HepG2 (cell line): Measurements from ENCODE around the gene CMTM8. TPM values are rescaled to one million over a fixed set of nuclear protein-coding genes. Genes with fewer than 3 reads are reported as not detected.

ENCODE experiments used
- ATAC-seq: fragments of 200-7000 bp; cut with Tn5 transposase; 3 replicates; pipeline ENCODE4 v1.9.1; 2020; ENCODE audit warnings: mild to moderate bottlenecking, moderate library complexity
- BruUV-seq: library from RNA; stranded (reverse); fragments of 400-500 nt; replicated peaks from 2 replicates; lab custom pipeline; 2021; lab: Mats Ljungman, UMichigan
- CTCF ChIA-PET: fragments of 300-600 bp; formaldehyde crosslinking; extraction: SDS; loops from one replicate; lab custom pipeline; 2021; ENCODE audit warnings: low total read pairs, inconsistent platforms, low intra/inter-chr PET ratio; lab: Yijun Ruan, JAX
- POLR2A ChIA-PET: fragments of 350-600 bp; sonication (Branson Sonifier 250); formaldehyde crosslinking; loops from one replicate; lab custom pipeline; 2020; ENCODE audit warnings: antibody characterized with exemption, inconsistent platforms; lab: Yijun Ruan, JAX
- DNase-seq: peaks from one replicate; pipeline ENCODE4 v3.0.0-alpha.2; 2015; ENCODE audit warnings: low spot score
- FAIRE-seq: peaks from 3 replicates; lab custom pipeline; 2011; peaks lifted over from hg19 to GRCh38; lab: Jason Lieb, UNC
- H2AFZ ChIP-seq: one replicate; pipeline ENCODE4 v1.6.1; 2011; ENCODE audit warnings: low read length, inconsistent platforms
- H3K27ac ChIP-seq: fragments of 300-600 bp; 3 replicates; pipeline ENCODE4 v1.8.0; 2011; ENCODE audit warnings: mixed run types, mild to moderate bottlenecking, mixed read lengths, low read length, inconsistent platforms; ENCODE audit not compliant: insufficient read depth; ENCODE audit errors: extremely low read length
- H3K27me3 ChIP-seq, 2 experiments: fragments of 200-600 bp in 1 of 2; 2 replicates in 1 of 2; 3 replicates in 1 of 2; pipeline versions ENCODE4 v1.6.0 to v1.8.0; 2011; ENCODE audit warnings: low read length in 2 of 2, mild to moderate bottlenecking in 2 of 2, moderate library complexity in 2 of 2, inconsistent platforms in 1 of 2; ENCODE audit not compliant: insufficient read depth in 2 of 2, control insufficient read depth in 1 of 2
- H3K36me3 ChIP-seq, 2 experiments: fragments of 200-600 bp in 1 of 2; replicated peaks in 1 of 2; 2 replicates in 1 of 2; 3 replicates in 1 of 2; pipeline versions ENCODE4 v1.5.1 to v1.8.0; 2011; ENCODE audit warnings: low read length in 2 of 2, inconsistent platforms in 1 of 2; ENCODE audit not compliant: insufficient read depth in 2 of 2, control insufficient read depth in 1 of 2
- H3K4me1 ChIP-seq: 2 replicates; pipeline ENCODE4 v1.5.1; 2012; ENCODE audit warnings: low read length, inconsistent platforms; ENCODE audit not compliant: insufficient read depth
- H3K4me2 ChIP-seq: 2 replicates; pipeline ENCODE4 v1.6.0; 2011; ENCODE audit warnings: low read depth, low read length, inconsistent platforms
- H3K4me3 ChIP-seq, 3 experiments: fragments of 200-600 bp in 1 of 3; sonication (generic), shearing (Covaris generic) in 1 of 3; replicated peaks in 1 of 3; 2 replicates each; pipeline ENCODE4 v1.5.1; 2011 to 2016; ENCODE audit warnings: low read length in 3 of 3, inconsistent platforms in 2 of 3, low read depth in 2 of 3, mild to moderate bottlenecking in 2 of 3, control low read depth in 1 of 3, mixed read lengths in 1 of 3; ENCODE audit not compliant: insufficient read depth in 1 of 3
- H3K79me2 ChIP-seq: one replicate; pipeline ENCODE4 v1.6.1; 2011; ENCODE audit warnings: low read length, inconsistent platforms; ENCODE audit not compliant: insufficient read depth
- H3K9ac ChIP-seq: 2 replicates; pipeline ENCODE4 v1.6.0; 2011; ENCODE audit warnings: mild to moderate bottlenecking, low read depth, low read length, inconsistent platforms; ENCODE audit not compliant: insufficient read depth
- H3K9me3 ChIP-seq: 2 replicates; pipeline ENCODE4 v1.5.1; 2012; ENCODE audit warnings: mild to moderate bottlenecking, low read length
- H4K20me1 ChIP-seq: 2 replicates; pipeline ENCODE4 v1.6.0; 2011; ENCODE audit warnings: inconsistent platforms, mild to moderate bottlenecking, low read length, moderate library complexity; ENCODE audit not compliant: insufficient read depth
- ATF1 ChIP-seq: IDR thresholded peaks from 2 replicates; pipeline ENCODE4 v1.6.1; 2016; ENCODE audit warnings: mild to moderate bottlenecking, control low read depth
- GLI4 ChIP-seq: sonication (generic); formaldehyde crosslinking; IDR thresholded peaks from 2 replicates; pipeline ENCODE4 v1.5.1; 2020; ENCODE audit warnings: missing genetic modification reagents, mild to moderate bottlenecking, moderate library complexity, borderline replicate concordance
- HOXA5 ChIP-seq: sonication (generic); formaldehyde crosslinking; IDR thresholded peaks from 2 replicates; pipeline ENCODE4 v1.4.0; 2020; ENCODE audit warnings: missing genetic modification reagents
- ISX ChIP-seq: sonication (generic); formaldehyde crosslinking; conservative IDR thresholded peaks from 2 replicates; pipeline ENCODE4 v1.5.0; 2020; ENCODE audit warnings: missing genetic modification reagents
- POLR2AphosphoS2 ChIP-seq: IDR thresholded peaks from 2 replicates; pipeline ENCODE4 v1.6.1; 2011; ENCODE audit warnings: low read depth, low read length, improper control_type of control experiment
- REXO4 ChIP-seq: sonication (generic); formaldehyde crosslinking; IDR thresholded peaks from 2 replicates; pipeline ENCODE4 v1.8.0; 2022; ENCODE audit warnings: missing genetic modification reagents, mild to moderate bottlenecking, borderline replicate concordance
- ZMYM2 ChIP-seq: sonication (generic); formaldehyde crosslinking; IDR thresholded peaks from 2 replicates; pipeline ENCODE4 v1.8.0; 2022; ENCODE audit warnings: mild to moderate bottlenecking, missing genetic modification reagents
- ZNF207 ChIP-seq: fragments of 450-650 bp; IDR thresholded peaks from 2 replicates; pipeline ENCODE4 v1.6.1; 2016; ENCODE audit warnings: antibody characterized with exemption, borderline replicate concordance
- ZNF747 ChIP-seq: sonication (generic); formaldehyde crosslinking; IDR thresholded peaks from 2 replicates; pipeline ENCODE4 v1.8.1; 2023; ENCODE audit warnings: missing genetic modification reagents, mild to moderate bottlenecking, borderline replicate concordance
- WGBS: methylation state at CpG from one replicate; pipeline ENCODE4 v1.1.6; 2017; ENCODE audit warnings: low lambda C conversion rate; 5-methylcytosine and 5-hydroxymethylcytosine counted together
- in situ Hi-C: cut with HindIII; loops from 2 replicates; pipeline ENCODE4 v1.10.0; 2017; ENCODE audit warnings: low pct_unique_long_range_greater_than_20kb; ENCODE audit not compliant: extremely low pct_ligation_motif_present
- intact Hi-C: fragments of 100-400 bp; cut with micrococcal nuclease; formaldehyde crosslinking; loops from one replicate; pipeline ENCODE4 v1.10.0; 2022; ENCODE audit not compliant: unreplicated experiment
- polyA plus RNA-seq, 8 experiments: library from polyadenylated mRNA; depleted of rRNA in 3 of 8; stranded (reverse) in 7 of 8; unstranded in 1 of 8; fragments of >200 nt; fragmentation: Illumina TruSeq in 4 of 8; extraction: Trizol in 4 of 8; gene quantifications; 2 replicates each; pipeline versions ENCODE4 v1.2.1 to v1.2.3, GENCODE V29; 2011 to 2016; ENCODE audit warnings: low read depth in 4 of 8, missing spikeins in 1 of 8, mixed read lengths in 1 of 8; ENCODE audit not compliant: insufficient read depth in 1 of 8
- total RNA-seq, 5 experiments: library from RNA; depleted of rRNA; stranded (reverse); fragments of >200 nt; fragmentation: Illumina TruSeq; extraction: Trizol; gene quantifications; 2 replicates each; pipeline ENCODE4 v1.2.3, GENCODE V29; 2016; ENCODE audit warnings: low read depth in 1 of 5
- TF ChIP-seq, protein P1 (sequence below): IDR thresholded peaks from 2 replicates; pipeline ENCODE4 v1.6.1; 2016; ENCODE audit warnings: low read depth, missing genetic modification reagents, missing compliant biosample characterization
- TF ChIP-seq, protein P2 (sequence below): sonication (generic); formaldehyde crosslinking; IDR thresholded peaks from 2 replicates; pipeline ENCODE4 v1.4.0; 2020; ENCODE audit warnings: missing genetic modification reagents
- TF ChIP-seq, protein P3 (sequence below): sonication (generic); formaldehyde crosslinking; conservative IDR thresholded peaks from 2 replicates; pipeline ENCODE4 v1.5.0; 2020; ENCODE audit warnings: missing genetic modification reagents

CMTM8 gene
- total and polyA plus RNA-seq, 2 of the 13 experiments (the other 11 are each of a cell fraction or from before 2014, with no cell fraction given): 8.9 to 15.8 TPM

DNA sequence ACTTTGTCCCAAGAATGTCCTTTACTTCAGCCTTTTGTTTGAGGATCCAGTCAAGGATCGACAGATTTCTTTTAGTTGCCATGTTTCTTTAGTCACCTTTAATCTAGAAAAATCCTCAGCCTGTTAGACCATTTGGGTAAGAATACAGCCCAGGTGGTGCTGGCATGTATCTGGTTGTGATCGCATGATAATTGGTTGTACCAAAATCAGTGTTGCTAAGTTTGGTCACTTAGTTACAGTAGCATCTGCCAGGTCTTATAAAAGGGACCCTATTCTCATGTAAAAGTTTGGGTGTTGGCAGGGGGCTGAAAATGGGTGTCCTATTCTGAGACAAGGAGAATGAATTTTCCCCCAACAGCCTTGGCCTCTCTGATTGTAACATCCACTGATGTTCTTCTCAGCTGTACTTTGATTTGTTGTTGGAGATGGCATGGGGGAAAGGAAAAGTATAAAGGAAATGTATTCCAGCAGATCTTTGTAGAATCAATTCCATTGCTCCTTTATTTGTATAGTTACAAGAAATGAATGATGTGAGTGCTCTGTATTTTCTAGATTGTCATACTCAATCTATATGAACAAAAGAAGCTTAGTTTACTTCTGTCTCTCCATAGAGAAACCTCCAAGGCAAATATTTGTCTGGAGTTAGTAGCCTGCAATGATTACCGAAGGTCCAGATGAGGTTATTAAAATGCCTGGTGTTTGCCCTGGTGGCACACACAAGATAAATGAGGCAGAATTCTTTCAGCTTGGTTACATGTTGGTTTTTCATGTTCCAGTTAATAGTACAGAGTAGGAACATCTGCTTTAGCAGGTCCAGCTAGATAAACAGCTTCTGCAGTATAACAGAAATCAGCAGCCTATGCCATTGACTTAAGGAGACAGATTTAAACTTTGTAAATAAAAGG is 65.7 kb downstream of the CMTM8 start:
- Histone ChIP-seq H3K36me3 (no peaks in the 10 kb centered on the region), H4K20me1 (0 out of 2 replicates have a peak, but pooled peaks cover 5% of the 10 kb centered on the region), H3K27ac (peak overlapping the region; percentile 16), H3K4me2 (peak overlapping the region; percentile 21; the same call in 1 of the 2 replicates), H3K9ac (no peak overlapping the region), H3K9me3 (no peaks in the 10 kb centered on the region), H3K79me2 (peaks cover 5% of the 10 kb centered on the region), H3K4me1 (peaks cover 25% of the 10 kb centered on the region), H3K27me3 (no peaks in the 10 kb centered on the region), H3K4me3 (no peak overlapping the region), H2AFZ (no peak overlapping the region)
- in situ Hi-C loops: no loop called here
- FAIRE-seq (peak; percentile 59), DNase-seq (peak; percentile 88), ATAC-seq (peak; percentile 97)
- ChIA-PET CTCF (no interaction called here), POLR2A (interaction anchor here (1.0 to 1.3 kb wide), 2 partner anchors 12 to 64 kb away, joined by 3 to 6 read pairs; no protein-coding TSS in a partner anchor)
- intact Hi-C loops: no loop called here
- no TSS peak for BruUV-seq
- 63% methylated on average over 3 of the region's 3 CpGs for WGBS
- no peak for TF ChIP-seq POLR2AphosphoS2
- TF ChIP-seq, protein P1, sequence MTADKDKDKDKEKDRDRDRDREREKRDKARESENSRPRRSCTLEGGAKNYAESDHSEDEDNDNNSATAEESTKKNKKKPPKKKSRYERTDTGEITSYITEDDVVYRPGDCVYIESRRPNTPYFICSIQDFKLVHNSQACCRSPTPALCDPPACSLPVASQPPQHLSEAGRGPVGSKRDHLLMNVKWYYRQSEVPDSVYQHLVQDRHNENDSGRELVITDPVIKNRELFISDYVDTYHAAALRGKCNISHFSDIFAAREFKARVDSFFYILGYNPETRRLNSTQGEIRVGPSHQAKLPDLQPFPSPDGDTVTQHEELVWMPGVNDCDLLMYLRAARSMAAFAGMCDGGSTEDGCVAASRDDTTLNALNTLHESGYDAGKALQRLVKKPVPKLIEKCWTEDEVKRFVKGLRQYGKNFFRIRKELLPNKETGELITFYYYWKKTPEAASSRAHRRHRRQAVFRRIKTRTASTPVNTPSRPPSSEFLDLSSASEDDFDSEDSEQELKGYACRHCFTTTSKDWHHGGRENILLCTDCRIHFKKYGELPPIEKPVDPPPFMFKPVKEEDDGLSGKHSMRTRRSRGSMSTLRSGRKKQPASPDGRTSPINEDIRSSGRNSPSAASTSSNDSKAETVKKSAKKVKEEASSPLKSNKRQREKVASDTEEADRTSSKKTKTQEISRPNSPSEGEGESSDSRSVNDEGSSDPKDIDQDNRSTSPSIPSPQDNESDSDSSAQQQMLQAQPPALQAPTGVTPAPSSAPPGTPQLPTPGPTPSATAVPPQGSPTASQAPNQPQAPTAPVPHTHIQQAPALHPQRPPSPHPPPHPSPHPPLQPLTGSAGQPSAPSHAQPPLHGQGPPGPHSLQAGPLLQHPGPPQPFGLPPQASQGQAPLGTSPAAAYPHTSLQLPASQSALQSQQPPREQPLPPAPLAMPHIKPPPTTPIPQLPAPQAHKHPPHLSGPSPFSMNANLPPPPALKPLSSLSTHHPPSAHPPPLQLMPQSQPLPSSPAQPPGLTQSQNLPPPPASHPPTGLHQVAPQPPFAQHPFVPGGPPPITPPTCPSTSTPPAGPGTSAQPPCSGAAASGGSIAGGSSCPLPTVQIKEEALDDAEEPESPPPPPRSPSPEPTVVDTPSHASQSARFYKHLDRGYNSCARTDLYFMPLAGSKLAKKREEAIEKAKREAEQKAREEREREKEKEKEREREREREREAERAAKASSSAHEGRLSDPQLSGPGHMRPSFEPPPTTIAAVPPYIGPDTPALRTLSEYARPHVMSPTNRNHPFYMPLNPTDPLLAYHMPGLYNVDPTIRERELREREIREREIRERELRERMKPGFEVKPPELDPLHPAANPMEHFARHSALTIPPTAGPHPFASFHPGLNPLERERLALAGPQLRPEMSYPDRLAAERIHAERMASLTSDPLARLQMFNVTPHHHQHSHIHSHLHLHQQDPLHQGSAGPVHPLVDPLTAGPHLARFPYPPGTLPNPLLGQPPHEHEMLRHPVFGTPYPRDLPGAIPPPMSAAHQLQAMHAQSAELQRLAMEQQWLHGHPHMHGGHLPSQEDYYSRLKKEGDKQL (CRISPR knock-in tag): peak; percentile 29; the same call in 1 of the 2 replicates
- no peak for TF ChIP-seq ZNF207
- TF ChIP-seq, protein P2, sequence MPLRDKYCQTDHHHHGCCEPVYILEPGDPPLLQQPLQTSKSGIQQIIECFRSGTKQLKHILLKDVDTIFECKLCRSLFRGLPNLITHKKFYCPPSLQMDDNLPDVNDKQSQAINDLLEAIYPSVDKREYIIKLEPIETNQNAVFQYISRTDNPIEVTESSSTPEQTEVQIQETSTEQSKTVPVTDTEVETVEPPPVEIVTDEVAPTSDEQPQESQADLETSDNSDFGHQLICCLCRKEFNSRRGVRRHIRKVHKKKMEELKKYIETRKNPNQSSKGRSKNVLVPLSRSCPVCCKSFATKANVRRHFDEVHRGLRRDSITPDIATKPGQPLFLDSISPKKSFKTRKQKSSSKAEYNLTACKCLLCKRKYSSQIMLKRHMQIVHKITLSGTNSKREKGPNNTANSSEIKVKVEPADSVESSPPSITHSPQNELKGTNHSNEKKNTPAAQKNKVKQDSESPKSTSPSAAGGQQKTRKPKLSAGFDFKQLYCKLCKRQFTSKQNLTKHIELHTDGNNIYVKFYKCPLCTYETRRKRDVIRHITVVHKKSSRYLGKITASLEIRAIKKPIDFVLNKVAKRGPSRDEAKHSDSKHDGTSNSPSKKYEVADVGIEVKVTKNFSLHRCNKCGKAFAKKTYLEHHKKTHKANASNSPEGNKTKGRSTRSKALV (CRISPR knock-in tag): no peak
- TF ChIP-seq ZMYM2: 0 out of 2 replicates have a peak, but pooled peaks have one; percentile 25
- TF ChIP-seq, protein P3, sequence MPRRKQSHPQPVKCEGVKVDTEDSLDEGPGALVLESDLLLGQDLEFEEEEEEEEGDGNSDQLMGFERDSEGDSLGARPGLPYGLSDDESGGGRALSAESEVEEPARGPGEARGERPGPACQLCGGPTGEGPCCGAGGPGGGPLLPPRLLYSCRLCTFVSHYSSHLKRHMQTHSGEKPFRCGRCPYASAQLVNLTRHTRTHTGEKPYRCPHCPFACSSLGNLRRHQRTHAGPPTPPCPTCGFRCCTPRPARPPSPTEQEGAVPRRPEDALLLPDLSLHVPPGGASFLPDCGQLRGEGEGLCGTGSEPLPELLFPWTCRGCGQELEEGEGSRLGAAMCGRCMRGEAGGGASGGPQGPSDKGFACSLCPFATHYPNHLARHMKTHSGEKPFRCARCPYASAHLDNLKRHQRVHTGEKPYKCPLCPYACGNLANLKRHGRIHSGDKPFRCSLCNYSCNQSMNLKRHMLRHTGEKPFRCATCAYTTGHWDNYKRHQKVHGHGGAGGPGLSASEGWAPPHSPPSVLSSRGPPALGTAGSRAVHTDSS: no peak
- no peak for TF ChIP-seq ZNF747 (CRISPR knock-in tag)
- no peak for TF ChIP-seq ATF1 (CRISPR knock-in tag)
- no peak for TF ChIP-seq HOXA5 (CRISPR knock-in tag)
- no peak for TF ChIP-seq ISX (CRISPR knock-in tag)
- TF ChIP-seq REXO4: no peak
- no peak for TF ChIP-seq GLI4 (CRISPR knock-in tag)
